Measurements from ENCODE around the gene OLFM1. TPM values are rescaled to one million over a fixed set of nuclear protein-coding genes. Genes with fewer than 3 reads are reported as not detected.

The OLFM1 gene
- total RNA-seq, 2 donors from 2014 or later, result 7.6 to 9.7 TPM

DNA sequence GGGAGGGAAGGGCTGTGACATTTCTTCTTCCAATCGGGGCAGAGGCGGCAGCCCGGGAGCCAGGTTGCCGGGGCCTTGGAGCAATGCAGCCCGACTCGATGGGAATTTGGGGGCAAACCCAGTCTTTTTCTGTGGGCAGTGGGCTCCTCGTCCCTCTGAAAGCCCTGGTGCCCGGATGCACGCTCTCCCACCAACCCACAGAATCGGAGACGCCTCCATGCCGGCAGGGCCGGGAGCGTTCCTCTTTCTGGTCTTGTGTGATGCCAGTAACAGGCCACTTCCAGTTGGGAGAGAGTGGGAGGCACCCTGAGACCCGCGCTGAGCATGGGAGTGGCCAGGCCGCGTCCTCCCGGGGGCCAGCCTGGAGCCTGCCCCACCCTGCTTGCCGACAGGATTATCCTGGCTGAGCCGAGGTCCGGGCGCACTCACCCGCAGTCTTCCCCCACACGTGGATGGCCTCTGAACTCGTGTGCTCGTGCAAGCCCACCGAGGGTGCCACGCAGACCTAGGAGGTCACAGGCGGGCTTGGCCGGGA is 17.8 kb downstream of the OLFM1 start:
- no peak overlapping the region for H3K27ac ChIP-seq
- no peak overlapping the region for H3K4me3 ChIP-seq

DNA sequence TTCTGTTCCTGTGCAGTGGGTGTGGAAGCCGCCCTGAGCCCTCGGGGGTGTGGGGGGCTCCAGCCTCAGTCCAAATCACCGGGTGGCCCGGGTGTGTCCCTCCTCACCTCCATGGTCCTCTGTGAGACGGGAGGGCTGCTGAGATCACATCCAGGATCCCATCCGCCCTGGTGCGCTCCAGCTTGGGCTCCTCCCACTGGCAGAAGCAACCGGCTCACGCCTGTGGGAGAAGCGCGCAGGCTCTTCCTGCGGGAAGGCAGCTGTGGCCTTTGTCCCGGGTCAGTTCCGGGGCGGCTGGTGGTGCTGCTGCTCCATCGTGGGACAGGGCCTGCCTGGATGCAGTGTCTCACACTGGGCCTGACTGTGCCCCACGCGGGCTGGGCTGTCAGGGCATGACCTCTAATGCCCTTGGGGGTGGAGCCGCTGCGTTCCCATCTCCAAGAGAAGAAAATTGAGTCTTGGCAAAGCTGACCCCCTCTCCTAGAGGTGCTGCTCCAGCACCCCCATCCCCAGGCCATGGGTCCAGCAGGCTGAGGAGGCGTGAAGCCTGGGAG is 18.5 kb downstream of the OLFM1 start:
- no peaks in the 10 kb centered on the region for H3K9me3 ChIP-seq
- no peak for DNase-seq (ENCODE audit: low spot score)
- TF ChIP-seq, protein P1, sequence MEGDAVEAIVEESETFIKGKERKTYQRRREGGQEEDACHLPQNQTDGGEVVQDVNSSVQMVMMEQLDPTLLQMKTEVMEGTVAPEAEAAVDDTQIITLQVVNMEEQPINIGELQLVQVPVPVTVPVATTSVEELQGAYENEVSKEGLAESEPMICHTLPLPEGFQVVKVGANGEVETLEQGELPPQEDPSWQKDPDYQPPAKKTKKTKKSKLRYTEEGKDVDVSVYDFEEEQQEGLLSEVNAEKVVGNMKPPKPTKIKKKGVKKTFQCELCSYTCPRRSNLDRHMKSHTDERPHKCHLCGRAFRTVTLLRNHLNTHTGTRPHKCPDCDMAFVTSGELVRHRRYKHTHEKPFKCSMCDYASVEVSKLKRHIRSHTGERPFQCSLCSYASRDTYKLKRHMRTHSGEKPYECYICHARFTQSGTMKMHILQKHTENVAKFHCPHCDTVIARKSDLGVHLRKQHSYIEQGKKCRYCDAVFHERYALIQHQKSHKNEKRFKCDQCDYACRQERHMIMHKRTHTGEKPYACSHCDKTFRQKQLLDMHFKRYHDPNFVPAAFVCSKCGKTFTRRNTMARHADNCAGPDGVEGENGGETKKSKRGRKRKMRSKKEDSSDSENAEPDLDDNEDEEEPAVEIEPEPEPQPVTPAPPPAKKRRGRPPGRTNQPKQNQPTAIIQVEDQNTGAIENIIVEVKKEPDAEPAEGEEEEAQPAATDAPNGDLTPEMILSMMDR (IDR thresholded peaks at IDR 0.05), result no peak
- H3K36me3 ChIP-seq, result no peaks in the 10 kb centered on the region
- no peaks in the 10 kb centered on the region for H3K27me3 ChIP-seq
- H3K27ac ChIP-seq, result no peak overlapping the region
- H3K4me1 ChIP-seq, result peaks cover 0 to 10% of the 10 kb centered on the region in 2 donors
- H3K4me3 ChIP-seq, result no peak overlapping the region

More for the DNA sequence above, 17.8 kb downstream of the OLFM1 start:
- peaks cover 0 to 10% of the 10 kb centered on the region in 2 donors for H3K4me1 ChIP-seq
- no peak for DNase-seq (ENCODE audit: low spot score)
- no peaks in the 10 kb centered on the region for H3K36me3 ChIP-seq
- H3K9me3 ChIP-seq, result no peaks in the 10 kb centered on the region
- no peaks in the 10 kb centered on the region for H3K27me3 ChIP-seq
- TF ChIP-seq, protein P1 (IDR thresholded peaks at IDR 0.05), result no peak

DNA sequence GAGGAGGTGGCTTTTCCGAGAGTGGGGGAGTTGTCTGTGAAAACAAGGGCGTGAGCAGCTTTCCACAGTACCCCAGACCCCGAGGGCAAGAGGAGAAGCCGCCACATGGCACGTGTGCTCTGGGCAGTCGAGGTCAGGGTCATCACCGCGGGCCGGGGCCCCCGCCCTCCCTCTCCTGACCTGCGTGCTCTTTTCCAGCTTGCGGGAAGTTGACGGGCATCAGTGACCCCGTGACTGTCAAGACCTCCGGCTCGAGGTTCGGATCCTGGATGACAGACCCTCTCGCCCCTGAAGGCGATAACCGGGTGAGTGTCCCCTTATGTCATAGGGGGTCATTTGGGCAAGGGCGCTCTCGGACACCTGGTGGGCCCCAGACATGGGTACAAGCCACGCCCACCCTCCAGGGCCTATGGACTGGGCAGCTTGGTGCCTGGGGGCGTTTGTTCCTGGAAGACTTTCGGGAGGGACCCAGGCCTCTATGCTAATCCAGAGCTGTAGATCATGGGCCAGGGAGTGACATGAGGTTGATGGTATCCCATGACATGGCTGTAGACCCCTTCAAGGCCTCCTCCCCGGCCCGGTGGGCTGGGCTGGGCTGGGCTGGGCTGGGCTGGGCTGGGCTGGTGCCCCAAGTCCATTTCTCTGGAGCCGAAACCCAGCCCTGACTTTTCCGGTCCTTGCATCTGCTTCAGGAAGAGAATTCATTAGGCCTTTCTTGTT is 19.2 kb downstream of the OLFM1 start:
- H3K27me3 ChIP-seq, result no peaks in the 10 kb centered on the region
- no peaks in the 10 kb centered on the region for H3K36me3 ChIP-seq
- no peak overlapping the region for H3K27ac ChIP-seq
- TF ChIP-seq, protein P1 (IDR thresholded peaks at IDR 0.05), result no peak
- no peaks in the 10 kb centered on the region for H3K9me3 ChIP-seq
- no peak overlapping the region for H3K4me3 ChIP-seq
- no peak for DNase-seq (ENCODE audit: low spot score)
- peaks cover 0 to 10% of the 10 kb centered on the region in 2 donors for H3K4me1 ChIP-seq

DNA sequence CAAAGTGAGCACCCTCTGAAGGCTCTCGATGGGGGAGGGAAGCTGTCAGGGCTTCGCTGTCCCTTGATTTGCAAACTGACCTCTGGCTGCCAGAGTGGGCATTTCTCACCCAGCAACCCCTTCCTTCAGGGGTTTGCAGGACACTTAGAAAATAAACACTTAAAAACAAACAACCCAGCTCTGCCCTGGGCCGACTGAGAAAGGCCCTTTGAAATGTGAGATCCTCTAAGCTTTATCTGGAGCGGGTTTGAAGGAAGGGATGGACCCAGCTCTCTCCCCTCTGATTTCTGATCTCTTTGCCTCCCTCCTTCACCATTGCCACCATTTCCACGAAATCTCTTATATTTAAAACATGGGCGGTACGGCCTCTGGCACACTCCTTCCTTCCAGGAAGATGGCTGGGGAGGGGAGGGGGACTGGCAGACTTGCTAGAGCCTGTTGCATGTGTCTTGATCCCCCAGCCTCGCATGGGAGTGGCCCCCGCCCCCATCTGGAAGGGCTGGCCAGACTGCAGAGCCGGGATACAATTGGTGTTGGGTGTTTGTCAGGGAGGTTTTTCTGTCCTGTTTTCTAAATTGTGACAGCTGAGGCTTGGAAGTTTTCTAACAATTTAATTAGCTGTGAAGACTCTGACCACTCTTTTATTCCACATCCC is 20.2 kb downstream of the OLFM1 start:
- Histone ChIP-seq H3K4me1 (peaks cover 0 to 6% of the 10 kb centered on the region in 2 donors), H3K4me3 (no peak overlapping the region), H3K27me3 (no peaks in the 10 kb centered on the region), H3K9me3 (no peaks in the 10 kb centered on the region), H3K27ac (no peak overlapping the region), H3K36me3 (no peaks in the 10 kb centered on the region)
- DNase-seq (ENCODE audit: low spot score), result no peak
- TF ChIP-seq, protein P1 (IDR thresholded peaks at IDR 0.05), result no peak

DNA sequence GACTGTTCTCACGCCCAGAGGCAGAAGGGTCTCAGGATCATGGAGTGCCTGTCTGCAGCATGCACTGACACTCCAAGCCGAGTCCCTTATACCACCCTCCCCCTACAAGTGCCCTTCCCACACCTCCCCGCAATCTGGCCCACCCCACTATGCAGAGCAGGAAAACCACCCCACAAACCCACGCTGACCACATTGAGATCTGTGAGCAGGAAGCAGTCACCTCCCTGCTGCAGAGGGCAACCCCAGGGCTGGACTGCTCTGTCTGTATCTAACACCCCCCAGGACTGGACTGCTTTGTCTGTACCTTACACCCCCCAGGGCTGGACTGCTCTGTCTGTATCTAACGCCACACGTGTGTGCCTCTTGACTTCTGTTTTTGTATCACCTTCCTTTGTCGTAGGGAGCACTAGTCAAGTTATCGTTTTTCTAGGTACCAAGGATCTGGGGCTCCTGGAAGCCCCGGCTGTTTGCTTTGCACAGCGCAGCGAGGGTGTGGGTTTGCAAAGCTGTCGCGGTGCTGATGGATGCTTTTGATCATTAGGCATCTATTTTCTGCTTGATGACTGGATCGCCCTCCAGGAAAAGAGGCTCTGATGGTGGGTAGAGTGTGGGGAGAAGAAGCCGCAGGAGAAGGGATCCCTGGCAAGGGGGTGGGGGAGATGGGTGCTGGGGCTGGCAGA is 21.5 kb downstream of the OLFM1 start:
- no peak for DNase-seq (ENCODE audit: low spot score)

More for the DNA sequence above, 21.5 kb downstream of the OLFM1 start:
- TF ChIP-seq, protein P1 (IDR thresholded peaks at IDR 0.05), result no peak
- no peaks in the 10 kb centered on the region for H3K4me1 ChIP-seq
- no peaks in the 10 kb centered on the region for H3K9me3 ChIP-seq
- H3K4me3 ChIP-seq, result no peak overlapping the region
- H3K27me3 ChIP-seq, result no peaks in the 10 kb centered on the region
- H3K36me3 ChIP-seq, result no peaks in the 10 kb centered on the region
- H3K27ac ChIP-seq, result no peak overlapping the region

Measured in right atrium auricular region (tissue), 2 donors.